ENCODE measurements around the gene NAV3. TPM values are rescaled to one million over a fixed set of nuclear protein-coding genes. Genes with fewer than 3 reads are reported as not detected.

Gene NAV3
- total RNA-seq, 2 experiments from 2014 or later: not detected

DNA sequence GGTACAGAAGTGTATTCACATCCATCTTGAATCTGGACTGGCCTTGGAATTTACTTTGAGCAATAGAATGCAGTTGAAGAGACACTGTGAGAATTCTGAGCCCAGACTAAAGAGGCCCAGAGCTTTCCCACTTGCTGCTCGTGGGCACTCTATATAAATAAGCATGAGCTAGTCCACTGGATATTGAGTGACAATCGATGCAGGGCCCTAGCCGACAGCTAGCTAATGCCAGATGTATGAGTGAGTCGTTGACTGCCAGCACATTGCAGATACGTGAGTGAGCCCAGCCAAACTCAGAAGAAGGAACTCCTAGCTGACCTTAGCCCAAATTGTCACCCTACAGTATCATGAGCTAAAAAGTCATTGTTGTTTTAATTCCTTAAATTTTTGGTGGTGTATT is 24.9 kb downstream of the NAV3 start:
- Mint-ChIP-seq H3K36me3 (no peaks in the 10 kb centered on the region), H3K27me3 (no peaks in the 10 kb centered on the region), H3K4me3 (no peak overlapping the region), H3K9me3 (ENCODE audit: low read depth) (peaks cover 5% of the 10 kb centered on the region), H3K27ac (no peak overlapping the region), H3K4me1 (no peaks in the 10 kb centered on the region)
- DNase-seq: no peak
- ATAC-seq: no peak
- CTCF ChIA-PET: no interaction called here

GRCh38 chr12:77861317-77861716 is 30.6 kb downstream of the NAV3 start:
- Mint-ChIP-seq H3K4me1 (no peaks in the 10 kb centered on the region), H3K9me3 (ENCODE audit: low read depth) (no peaks in the 10 kb centered on the region), H3K4me3 (no peak overlapping the region), H3K36me3 (no peaks in the 10 kb centered on the region), H3K27me3 (no peaks in the 10 kb centered on the region), H3K27ac (no peak overlapping the region)
- CTCF ChIA-PET: interaction anchor here (0.6 kb wide), 1 partner anchor 1119 kb away, joined by 3 read pairs; no protein-coding TSS in a partner anchor
- DNase-seq (no peak), ATAC-seq (no peak)

- Mint-ChIP-seq H3K4me3 (no peak overlapping the region), H3K9me3 (ENCODE audit: low read depth) (peaks cover 7% of the 10 kb centered on the region), H3K27ac (no peak overlapping the region), H3K4me1 (no peaks in the 10 kb centered on the region), H3K36me3 (no peaks in the 10 kb centered on the region), H3K27me3 (no peaks in the 10 kb centered on the region)
- ATAC-seq (no peak), DNase-seq (no peak)
- CTCF ChIA-PET: no interaction called here
Measured at GRCh38 chr12:77865178-77865577, 34.5 kb downstream of the NAV3 start.

- H3K9me3 Mint-ChIP-seq (ENCODE audit: low read depth): peaks cover 5% of the 10 kb centered on the region
- H3K4me1 Mint-ChIP-seq: no peaks in the 10 kb centered on the region
- H3K4me3 Mint-ChIP-seq: no peak overlapping the region
- DNase-seq (no peak), ATAC-seq (no peak)
- CTCF ChIA-PET: no interaction called here
- H3K27me3 Mint-ChIP-seq: no peaks in the 10 kb centered on the region
- no peak overlapping the region for H3K27ac Mint-ChIP-seq
- no peaks in the 10 kb centered on the region for H3K36me3 Mint-ChIP-seq
Measured at GRCh38 chr12:77878901-77879300, 48.2 kb downstream of the NAV3 start.

- no peak for ATAC-seq
- Mint-ChIP-seq H3K4me1 (no peaks in the 10 kb centered on the region), H3K4me3 (no peak overlapping the region), H3K27me3 (no peaks in the 10 kb centered on the region), H3K9me3 (ENCODE audit: low read depth) (peaks cover 9% of the 10 kb centered on the region), H3K27ac (no peak overlapping the region), H3K36me3 (no peaks in the 10 kb centered on the region)
- CTCF ChIA-PET: no interaction called here
- no peak for DNase-seq
Measured at GRCh38 chr12:77882709-77883108, 52.0 kb downstream of the NAV3 start.

DNA sequence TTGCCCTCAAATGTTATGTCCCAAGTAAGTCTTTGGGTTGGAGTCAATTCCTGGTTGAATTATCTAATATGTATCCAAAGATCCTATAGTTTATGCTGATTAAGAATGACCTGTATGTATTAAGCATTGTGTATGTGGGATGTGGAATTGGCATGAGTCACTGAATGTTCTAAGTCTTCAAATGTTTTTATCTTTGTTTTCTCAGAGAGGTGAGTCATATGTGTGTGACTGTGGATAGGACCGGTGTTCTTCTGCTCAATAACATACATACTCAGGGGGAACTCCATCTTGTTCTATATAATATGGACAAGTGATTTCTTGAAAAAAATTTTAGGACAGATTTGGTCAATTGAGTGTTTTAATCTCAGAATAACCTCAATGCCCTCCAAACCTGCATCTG is 57.9 kb downstream of the NAV3 start:
- no peak overlapping the region for H3K27ac Mint-ChIP-seq

GRCh38 chr12:77891518-77892147 is 60.9 kb downstream of the NAV3 start:
- H3K4me3 Mint-ChIP-seq: no peak overlapping the region
- ATAC-seq (no peak), DNase-seq (no peak)
- peaks cover 2% of the 10 kb centered on the region for H3K9me3 Mint-ChIP-seq (ENCODE audit: low read depth)
- CTCF ChIA-PET: no interaction called here
- H3K27me3 Mint-ChIP-seq: no peaks in the 10 kb centered on the region
- no peaks in the 10 kb centered on the region for H3K4me1 Mint-ChIP-seq
- no peaks in the 10 kb centered on the region for H3K36me3 Mint-ChIP-seq
- H3K27ac Mint-ChIP-seq: no peak overlapping the region

More for the DNA sequence above, 57.9 kb downstream of the NAV3 start:
- H3K36me3 Mint-ChIP-seq: no peaks in the 10 kb centered on the region
- no peaks in the 10 kb centered on the region for H3K4me1 Mint-ChIP-seq
- H3K27me3 Mint-ChIP-seq: no peaks in the 10 kb centered on the region
- H3K4me3 Mint-ChIP-seq: no peak overlapping the region
- no peak for DNase-seq
- CTCF ChIA-PET: no interaction called here
- H3K9me3 Mint-ChIP-seq (ENCODE audit: low read depth): peaks cover 7% of the 10 kb centered on the region
- ATAC-seq: no peak

GRCh38 chr12:77893918-77894317 is 63.2 kb downstream of the NAV3 start:
- no peak for ATAC-seq
- no peak overlapping the region for H3K4me3 Mint-ChIP-seq

DNA sequence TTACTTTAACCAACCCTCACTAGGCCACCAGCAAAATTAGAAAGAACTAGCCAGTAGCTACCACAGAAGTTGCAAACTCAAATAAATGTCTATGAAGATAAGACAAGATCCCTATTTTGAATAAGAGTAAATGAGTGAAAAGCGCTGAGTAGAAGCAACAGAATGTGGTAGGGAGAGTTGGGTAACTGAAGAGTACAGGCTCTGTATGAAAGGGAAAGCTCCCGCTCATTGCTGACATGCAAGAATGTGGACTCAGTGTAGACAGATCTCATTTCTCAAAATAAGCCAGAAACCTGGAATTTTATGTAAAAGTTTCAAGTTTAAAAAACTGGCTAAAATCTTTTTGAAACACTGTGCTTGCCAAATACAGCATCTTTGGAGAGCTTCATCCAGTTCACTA is 63.9 kb downstream of the NAV3 start:
- CTCF ChIA-PET: no interaction called here
- Mint-ChIP-seq H3K27me3 (no peaks in the 10 kb centered on the region), H3K4me3 (no peak overlapping the region), H3K27ac (no peak overlapping the region), H3K36me3 (no peaks in the 10 kb centered on the region), H3K9me3 (ENCODE audit: low read depth) (peaks cover 2% of the 10 kb centered on the region), H3K4me1 (no peaks in the 10 kb centered on the region)
- ATAC-seq: no peak
- DNase-seq: no peak

More at GRCh38 chr12:77893918-77894317, 63.2 kb downstream of the NAV3 start:
- Mint-ChIP-seq H3K4me1 (no peaks in the 10 kb centered on the region), H3K36me3 (no peaks in the 10 kb centered on the region), H3K27me3 (no peaks in the 10 kb centered on the region), H3K27ac (no peak overlapping the region), H3K9me3 (ENCODE audit: low read depth) (peaks cover 4% of the 10 kb centered on the region)
- CTCF ChIA-PET: no interaction called here
- no peak for DNase-seq

DNA sequence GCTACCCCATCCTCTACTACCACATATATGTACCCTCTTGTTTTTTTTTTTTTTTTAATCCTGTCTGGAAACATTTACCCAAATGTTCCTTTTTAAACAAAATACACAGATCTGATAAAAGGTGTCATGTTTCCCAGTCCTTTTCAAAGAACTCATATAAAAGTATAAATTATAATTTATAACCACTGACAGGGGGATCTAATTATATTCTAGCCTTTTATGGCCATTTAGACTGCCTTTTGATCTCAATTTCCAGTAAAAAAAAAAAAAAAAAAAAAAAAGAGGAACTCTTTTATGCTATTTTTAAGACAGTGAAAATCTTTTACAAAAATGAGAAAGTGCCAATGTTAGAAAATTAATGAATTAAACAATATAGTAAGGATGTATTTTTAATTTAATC is 65.0 kb downstream of the NAV3 start:
- no peak overlapping the region for H3K27ac Mint-ChIP-seq
- no peaks in the 10 kb centered on the region for H3K36me3 Mint-ChIP-seq
- H3K4me3 Mint-ChIP-seq: no peak overlapping the region
- H3K27me3 Mint-ChIP-seq: no peaks in the 10 kb centered on the region
- H3K9me3 Mint-ChIP-seq (ENCODE audit: low read depth): peaks cover 2% of the 10 kb centered on the region
- no peak for DNase-seq
- H3K4me1 Mint-ChIP-seq: no peaks in the 10 kb centered on the region
- CTCF ChIA-PET: no interaction called here
- no peak for ATAC-seq

- Mint-ChIP-seq H3K36me3 (no peaks in the 10 kb centered on the region), H3K27me3 (no peaks in the 10 kb centered on the region)
- ATAC-seq: no peak
Measured at GRCh38 chr12:77907936-77908335, 77.2 kb downstream of the NAV3 start.

DNA sequence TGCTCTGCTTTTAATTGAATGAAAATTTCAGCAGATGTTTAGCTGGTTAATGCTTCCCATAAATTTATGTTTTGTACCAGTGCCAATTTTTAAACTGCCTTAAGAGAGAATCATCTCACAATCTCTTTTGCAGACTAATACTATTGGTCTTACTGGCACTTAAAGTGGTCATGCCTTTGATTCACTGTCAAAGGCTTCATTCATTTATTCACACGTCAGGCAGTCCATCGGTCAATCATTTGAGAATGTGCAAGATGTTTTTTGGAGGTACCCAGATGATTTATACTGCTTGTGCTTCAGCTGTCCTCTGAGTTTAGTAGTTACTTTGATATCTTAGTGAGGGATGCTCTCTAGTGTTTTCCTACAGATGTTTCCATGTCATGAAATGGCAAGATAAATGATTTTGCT is 83.4 kb downstream of the NAV3 start:
- Mint-ChIP-seq H3K36me3 (no peaks in the 10 kb centered on the region), H3K4me1 (no peaks in the 10 kb centered on the region), H3K9me3 (ENCODE audit: low read depth) (no peaks in the 10 kb centered on the region), H3K27ac (no peak overlapping the region), H3K4me3 (no peak overlapping the region), H3K27me3 (no peaks in the 10 kb centered on the region)
- no peak for DNase-seq
- ATAC-seq: no peak
- CTCF ChIA-PET: interaction anchor here (1.4 kb wide), 1 partner anchor 13 kb away, joined by 7 read pairs; no protein-coding TSS in a partner anchor

More at GRCh38 chr12:77907936-77908335, 77.2 kb downstream of the NAV3 start:
- no peaks in the 10 kb centered on the region for H3K4me1 Mint-ChIP-seq
- no peak for DNase-seq
- no peak overlapping the region for H3K27ac Mint-ChIP-seq
- CTCF ChIA-PET: no interaction called here
- H3K9me3 Mint-ChIP-seq (ENCODE audit: low read depth): no peaks in the 10 kb centered on the region
- H3K4me3 Mint-ChIP-seq: no peak overlapping the region

GRCh38 chr12:77915071-77915600 is 84.4 kb downstream of the NAV3 start:
- Mint-ChIP-seq H3K9me3 (ENCODE audit: low read depth) (no peaks in the 10 kb centered on the region), H3K27ac (no peak overlapping the region), H3K4me3 (no peak overlapping the region), H3K27me3 (no peaks in the 10 kb centered on the region), H3K36me3 (no peaks in the 10 kb centered on the region), H3K4me1 (no peaks in the 10 kb centered on the region)
- no peak for ATAC-seq
- CTCF ChIA-PET: interaction anchor here (1.4 kb wide), 1 partner anchor 12 kb away, joined by 7 read pairs; no protein-coding TSS in a partner anchor
- DNase-seq: no peak

GRCh38 chr12:77916276-77916675 is 85.6 kb downstream of the NAV3 start:
- DNase-seq (no peak), ATAC-seq (no peak)
- Mint-ChIP-seq H3K27ac (no peak overlapping the region), H3K4me1 (no peaks in the 10 kb centered on the region), H3K36me3 (no peaks in the 10 kb centered on the region), H3K9me3 (ENCODE audit: low read depth) (no peaks in the 10 kb centered on the region), H3K4me3 (no peak overlapping the region), H3K27me3 (no peaks in the 10 kb centered on the region)
- CTCF ChIA-PET: no interaction called here

Data from activated CD8-positive, alpha-beta memory T cell treated with anti-CD3 and anti-CD28 coated beads, Interleukin-2, amount 10 ng/mL, durations not matched to agents 7 days and 5 days (primary cell).